GM19351 (cell line): Measurements from ENCODE around the gene PTGER3.

Source experiments
- ATAC-seq: cut with Tn5 transposase; IDR thresholded peaks from one replicate; pipeline ENCODE4 v1.9.1; 2021; ENCODE audit warnings: mild to moderate bottlenecking, moderate library complexity; ENCODE audit not compliant: unreplicated experiment

The PTGER3 gene

GRCh38 chr1:71047635-71048607, at the start of gene PTGER3:
Gene PTGER3, minus strand, starts transcription at chr1:71047816. Its CDS starts 239 bp downstream, at chr1:71047577.
- ATAC-seq: peak; percentile 31

GRCh38 chr1:71094913-71095312, 47.3 kb upstream of the PTGER3 start:
- ATAC-seq: no peak

- ATAC-seq: peak; percentile 44
Measured at GRCh38 chr1:71093938-71094337, 46.3 kb upstream of the PTGER3 start.

GRCh38 chr1:71089536-71090270, 42.1 kb upstream of the PTGER3 start:
- ATAC-seq: no peak

- no peak for ATAC-seq
Measured at GRCh38 chr1:71088645-71089287, 41.1 kb upstream of the PTGER3 start.

- no peak for ATAC-seq
Measured at GRCh38 chr1:71087713-71088112, 40.1 kb upstream of the PTGER3 start.

- ATAC-seq: no peak
Measured at GRCh38 chr1:71087060-71087459, 39.4 kb upstream of the PTGER3 start.

GRCh38 chr1:71086331-71086730, 38.7 kb upstream of the PTGER3 start:
- ATAC-seq: no peak

GRCh38 chr1:71083271-71083670, 35.7 kb upstream of the PTGER3 start:
- no peak for ATAC-seq

GRCh38 chr1:71081697-71082080, 34.1 kb upstream of the PTGER3 start:
- no peak for ATAC-seq

GRCh38 chr1:71080739-71081696, 33.4 kb upstream of the PTGER3 start, which contains the start of gene ZRANB2:
Gene ZRANB2, minus strand, starts transcription at chr1:71081035. Its CDS starts 40 bp downstream, at chr1:71080995.
- peak; percentile 97 for ATAC-seq

- ATAC-seq: peak; percentile 22
Measured at GRCh38 chr1:71080230-71080738, 32.7 kb upstream of the PTGER3 start.

GRCh38 chr1:71074681-71075080, 27.1 kb upstream of the PTGER3 start:
- peak; percentile 51 for ATAC-seq

- no peak for ATAC-seq
Measured at GRCh38 chr1:71072273-71072672, 24.7 kb upstream of the PTGER3 start.

- ATAC-seq: no peak
Measured at GRCh38 chr1:71071720-71072119, 24.1 kb upstream of the PTGER3 start.

- peak; percentile 96 for ATAC-seq
Measured at GRCh38 chr1:71068325-71069240, 21.0 kb upstream of the PTGER3 start.

GRCh38 chr1:71054791-71055190, 7.2 kb upstream of the PTGER3 start:
- no peak for ATAC-seq

GRCh38 chr1:71054281-71054731, 6.7 kb upstream of the PTGER3 start:
- no peak for ATAC-seq

- ATAC-seq: no peak
Measured at GRCh38 chr1:71053758-71054157, 6.1 kb upstream of the PTGER3 start.
